HCT116 (cell line): ENCODE measurements around the gene ATG4D.

Experiments used
- CBX3 ChIP-seq: IDR thresholded peaks from 2 replicates; pipeline ENCODE4 v1.6.1; 2012; ENCODE audit warnings: low read depth
- EZH2 ChIP-seq: fragments of 200-600 bp; sonication (generic); IDR thresholded peaks from 2 replicates; pipeline ENCODE4 v1.6.1; 2017; ENCODE audit warnings: antibody characterized with exemption, mixed run types
- JUND ChIP-seq: IDR thresholded peaks from 2 replicates; pipeline ENCODE4 v1.6.1; 2012
- POLR2A ChIP-seq: IDR thresholded peaks from 2 replicates; pipeline ENCODE4 v1.7.0; 2011; ENCODE audit warnings: borderline replicate concordance; ENCODE audit not compliant: insufficient read depth, insufficient read length; ENCODE audit errors: extremely low read depth
- SIN3A ChIP-seq: IDR thresholded peaks from 2 replicates; pipeline ENCODE4 v1.6.1; 2012; ENCODE audit warnings: low read depth
- YY1 ChIP-seq: IDR thresholded peaks from 2 replicates; pipeline ENCODE4 v1.6.1; 2011; ENCODE audit warnings: low read length, low read depth, moderate library complexity, mild to moderate bottlenecking; ENCODE audit not compliant: insufficient replicate concordance; ENCODE audit errors: extremely low read depth
- ZFX ChIP-seq: fragments of 450-650 bp; IDR thresholded peaks from 2 replicates; pipeline ENCODE4 v1.6.1; 2017
- TF ChIP-seq, protein P1 (sequence below), 3 experiments: fragments of 200-600 bp in 1 of 3; sonication (generic) in 1 of 3; IDR thresholded peaks in 2 of 3; conservative IDR thresholded peaks in 1 of 3; 2 replicates each; pipeline ENCODE4 v1.5.1; 2012 to 2017; ENCODE audit warnings: low read depth in 2 of 3, low read length in 2 of 3, antibody characterized with exemption in 1 of 3, borderline replicate concordance in 1 of 3, control low read depth in 1 of 3, mild to moderate bottlenecking in 1 of 3, mixed read lengths in 1 of 3, mixed run types in 1 of 3, moderate library complexity in 1 of 3; ENCODE audit not compliant: insufficient read depth in 1 of 3
- TF ChIP-seq, protein P2 (sequence below): IDR thresholded peaks from 2 replicates; pipeline ENCODE4 v1.6.1; 2011; ENCODE audit warnings: mild to moderate bottlenecking, low read length, moderate library complexity; ENCODE audit not compliant: insufficient replicate concordance; ENCODE audit errors: extremely low read depth
- TF ChIP-seq, protein P3 (sequence below): IDR thresholded peaks from 2 replicates; pipeline ENCODE4 v1.6.1; 2012

DNA sequence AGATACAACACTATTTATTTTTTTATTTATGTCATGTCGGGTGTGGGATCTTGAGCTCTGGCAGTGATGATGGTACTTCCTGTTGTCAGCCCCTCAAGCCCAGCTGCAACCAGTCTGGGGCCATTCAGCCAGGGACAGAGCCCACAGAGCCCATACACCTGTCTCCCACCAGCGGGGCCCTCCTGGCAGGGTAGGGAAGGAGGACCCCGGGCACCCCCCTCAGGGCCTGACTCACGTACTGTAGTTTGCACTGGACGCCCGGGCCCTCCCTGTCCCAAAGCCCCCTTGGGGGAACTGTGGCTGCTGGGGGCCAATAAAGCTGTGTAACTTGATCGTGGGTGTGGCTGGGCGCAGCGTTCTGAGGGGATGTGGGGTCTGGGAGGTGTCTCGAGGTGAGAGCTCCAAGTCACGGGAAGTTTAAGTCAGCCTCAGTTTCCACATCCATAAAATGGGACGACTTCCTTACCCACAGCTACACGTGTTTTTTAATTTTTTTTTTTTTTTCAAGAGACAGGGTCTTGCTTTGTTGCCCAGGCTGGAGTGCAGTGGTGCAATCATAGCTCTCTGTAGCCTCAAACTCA is 9.5 kb downstream of the ATG4D start:
- TF ChIP-seq EZH2 (no peak), SIN3A (no peak), POLR2A (no peak), JUND (no peak), CBX3 (no peak), YY1 (no peak), ZFX (no peak)
- TF ChIP-seq, protein P1, sequence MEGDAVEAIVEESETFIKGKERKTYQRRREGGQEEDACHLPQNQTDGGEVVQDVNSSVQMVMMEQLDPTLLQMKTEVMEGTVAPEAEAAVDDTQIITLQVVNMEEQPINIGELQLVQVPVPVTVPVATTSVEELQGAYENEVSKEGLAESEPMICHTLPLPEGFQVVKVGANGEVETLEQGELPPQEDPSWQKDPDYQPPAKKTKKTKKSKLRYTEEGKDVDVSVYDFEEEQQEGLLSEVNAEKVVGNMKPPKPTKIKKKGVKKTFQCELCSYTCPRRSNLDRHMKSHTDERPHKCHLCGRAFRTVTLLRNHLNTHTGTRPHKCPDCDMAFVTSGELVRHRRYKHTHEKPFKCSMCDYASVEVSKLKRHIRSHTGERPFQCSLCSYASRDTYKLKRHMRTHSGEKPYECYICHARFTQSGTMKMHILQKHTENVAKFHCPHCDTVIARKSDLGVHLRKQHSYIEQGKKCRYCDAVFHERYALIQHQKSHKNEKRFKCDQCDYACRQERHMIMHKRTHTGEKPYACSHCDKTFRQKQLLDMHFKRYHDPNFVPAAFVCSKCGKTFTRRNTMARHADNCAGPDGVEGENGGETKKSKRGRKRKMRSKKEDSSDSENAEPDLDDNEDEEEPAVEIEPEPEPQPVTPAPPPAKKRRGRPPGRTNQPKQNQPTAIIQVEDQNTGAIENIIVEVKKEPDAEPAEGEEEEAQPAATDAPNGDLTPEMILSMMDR (IDR thresholded peaks at IDR 0.05 in 2 of 3, conservative IDR thresholded peaks at IDR 0.05 in 1 of 3; ENCODE audit: borderline replicate concordance in 1 of 3, insufficient read depth in 1 of 3, low read depth in 2 of 3, low read length in 2 of 3), result no peak
- TF ChIP-seq, protein P2, sequence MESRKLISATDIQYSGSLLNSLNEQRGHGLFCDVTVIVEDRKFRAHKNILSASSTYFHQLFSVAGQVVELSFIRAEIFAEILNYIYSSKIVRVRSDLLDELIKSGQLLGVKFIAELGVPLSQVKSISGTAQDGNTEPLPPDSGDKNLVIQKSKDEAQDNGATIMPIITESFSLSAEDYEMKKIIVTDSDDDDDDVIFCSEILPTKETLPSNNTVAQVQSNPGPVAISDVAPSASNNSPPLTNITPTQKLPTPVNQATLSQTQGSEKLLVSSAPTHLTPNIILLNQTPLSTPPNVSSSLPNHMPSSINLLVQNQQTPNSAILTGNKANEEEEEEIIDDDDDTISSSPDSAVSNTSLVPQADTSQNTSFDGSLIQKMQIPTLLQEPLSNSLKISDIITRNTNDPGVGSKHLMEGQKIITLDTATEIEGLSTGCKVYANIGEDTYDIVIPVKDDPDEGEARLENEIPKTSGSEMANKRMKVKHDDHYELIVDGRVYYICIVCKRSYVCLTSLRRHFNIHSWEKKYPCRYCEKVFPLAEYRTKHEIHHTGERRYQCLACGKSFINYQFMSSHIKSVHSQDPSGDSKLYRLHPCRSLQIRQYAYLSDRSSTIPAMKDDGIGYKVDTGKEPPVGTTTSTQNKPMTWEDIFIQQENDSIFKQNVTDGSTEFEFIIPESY, result no peak
- TF ChIP-seq, protein P3, sequence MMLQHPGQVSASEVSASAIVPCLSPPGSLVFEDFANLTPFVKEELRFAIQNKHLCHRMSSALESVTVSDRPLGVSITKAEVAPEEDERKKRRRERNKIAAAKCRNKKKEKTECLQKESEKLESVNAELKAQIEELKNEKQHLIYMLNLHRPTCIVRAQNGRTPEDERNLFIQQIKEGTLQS, result no peak
